ENCODE data around the gene ETS1.

DNA sequence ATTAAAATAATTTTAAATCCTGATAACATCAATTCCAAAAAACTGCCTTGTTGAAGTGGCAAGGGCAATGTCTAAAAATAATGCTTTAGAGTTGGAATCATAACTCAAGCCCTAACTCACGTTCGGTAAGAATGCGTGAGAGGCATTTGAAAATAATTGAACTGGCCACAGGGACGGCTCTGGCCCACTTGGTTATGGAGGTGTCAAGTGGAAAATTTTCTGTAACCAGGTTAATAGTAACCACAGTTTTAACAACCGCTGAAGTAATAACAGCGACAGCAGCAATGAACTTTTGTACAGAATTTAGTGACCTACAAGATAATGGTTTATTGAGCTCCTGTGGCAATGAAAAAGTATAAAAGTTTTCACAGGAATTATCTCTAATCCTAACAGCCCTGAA is 79.4 kb downstream of the ETS1 start:
- TF ChIP-seq POLR2AphosphoS5 (IDR thresholded peaks at IDR 0.05; ENCODE audit: low read depth) = no peak
- no peak for TF ChIP-seq CTCF (conservative IDR thresholded peaks at IDR 0.05; ENCODE audit: low read depth in 2 of 2)
- TF ChIP-seq EZH2 (IDR thresholded peaks at IDR 0.05; ENCODE audit: low read depth, unreplicated experiment) = no peak
- no peak for TF ChIP-seq ETS1 (IDR thresholded peaks at IDR 0.05)
- no peak for TF ChIP-seq REST (IDR thresholded peaks at IDR 0.05; ENCODE audit: unreplicated experiment)
- TF ChIP-seq CREB1 (CRISPR knock-in tag; IDR thresholded peaks at IDR 0.05; ENCODE audit: low read depth) = no peak
